IMR-90 (cell line): Measurements from ENCODE around the gene MINDY3. TPM values are rescaled to one million over a fixed set of nuclear protein-coding genes. Genes with fewer than 3 reads are reported as not detected.

Source experiments
- ATAC-seq: fragments of 200-7000 bp; cut with Tn5 transposase; 2 replicates; pipeline ENCODE4 v1.9.1; 2020; ENCODE audit warnings: low read depth, mild to moderate bottlenecking, moderate library complexity
- BruUV-seq: library from RNA; stranded (reverse); fragments of 400-500 nt; replicated peaks from 2 replicates; lab custom pipeline; 2021; lab: Mats Ljungman, UMichigan
- CTCF ChIA-PET: fragments of 300-600 bp; formaldehyde crosslinking; extraction: SDS; loops from one replicate; lab custom pipeline; 2021; ENCODE audit warnings: antibody characterized with exemption; lab: Yijun Ruan, JAX
- POLR2A ChIA-PET: fragments of 300-600 bp; sonication (Branson Sonifier 250); formaldehyde crosslinking; loops from one replicate; lab custom pipeline; 2022; ENCODE audit warnings: antibody characterized with exemption; ENCODE audit not compliant: unreplicated experiment; lab: Charles Lee
- DNase-seq: peaks from one replicate; pipeline ENCODE4 v3.0.0; 2013
- H2AFZ ChIP-seq: replicated peaks from 2 replicates; pipeline ENCODE3; 2013; ENCODE audit warnings: low read length, mild to moderate bottlenecking; ENCODE audit not compliant: poor library complexity
- H2AK5ac ChIP-seq: 2 replicates; pipeline ENCODE4 v1.6.1; 2013; ENCODE audit warnings: low read depth, low read length, inconsistent platforms
- H2AK9ac ChIP-seq: replicated peaks from 2 replicates; pipeline ENCODE3; 2013; ENCODE audit warnings: mild to moderate bottlenecking, low read depth, low read length, moderate library complexity; ENCODE audit not compliant: poor library complexity
- H2BK120ac ChIP-seq: 2 replicates; pipeline ENCODE4 v1.6.1; 2013; ENCODE audit warnings: low read depth, low read length, inconsistent platforms
- H2BK15ac ChIP-seq: 3 replicates; pipeline ENCODE4 v1.6.1; 2013; ENCODE audit warnings: low read depth, low read length, inconsistent platforms
- H2BK20ac ChIP-seq: 2 replicates; pipeline ENCODE4 v1.6.1; 2013; ENCODE audit warnings: low read depth, mild to moderate bottlenecking, inconsistent platforms, low read length, moderate library complexity
- H2BK5ac ChIP-seq: 2 replicates; pipeline ENCODE4 v1.6.1; 2013; ENCODE audit warnings: mild to moderate bottlenecking, low read depth, low read length, inconsistent platforms; ENCODE audit not compliant: poor library complexity, severe bottlenecking
- H3K14ac ChIP-seq: replicated peaks from 2 replicates; pipeline ENCODE4 v1.6.1; 2013; ENCODE audit warnings: low read depth, low read length, inconsistent platforms
- H3K18ac ChIP-seq: 2 replicates; pipeline ENCODE4 v1.6.1; 2013; ENCODE audit warnings: low read depth, low read length, control low read depth
- H3K23ac ChIP-seq: 2 replicates; pipeline ENCODE4 v1.6.1; 2013; ENCODE audit warnings: low read depth, low read length, inconsistent platforms
- H3K27ac ChIP-seq: 2 replicates; pipeline ENCODE4 v1.5.1; 2013; ENCODE audit warnings: mild to moderate bottlenecking, control low read depth, low read length; ENCODE audit not compliant: insufficient read depth
- H3K27me3 ChIP-seq: 2 replicates; pipeline ENCODE4 v1.6.1; 2013; ENCODE audit warnings: low read length; ENCODE audit not compliant: control insufficient read depth, insufficient read depth
- H3K36me3 ChIP-seq: 2 replicates; pipeline ENCODE4 v1.6.1; 2013; ENCODE audit warnings: low read length, mixed read lengths; ENCODE audit not compliant: control insufficient read depth, insufficient read depth
- H3K4ac ChIP-seq: 2 replicates; pipeline ENCODE4 v1.6.1; 2013; ENCODE audit warnings: low read depth, low read length, inconsistent platforms
- H3K4me1 ChIP-seq: 2 replicates; pipeline ENCODE4 v1.6.1; 2013; ENCODE audit warnings: low read length, mixed read lengths; ENCODE audit not compliant: control insufficient read depth, insufficient read depth
- H3K4me2 ChIP-seq: 2 replicates; pipeline ENCODE4 v1.6.1; 2013; ENCODE audit warnings: low read depth, mild to moderate bottlenecking, control low read depth, low read length, moderate library complexity
- H3K4me3 ChIP-seq: 2 replicates; pipeline ENCODE4 v1.5.1; 2013; ENCODE audit warnings: low read depth, mild to moderate bottlenecking, control low read depth, low read length, moderate library complexity; ENCODE audit not compliant: insufficient read depth
- H3K56ac ChIP-seq: 2 replicates; pipeline ENCODE4 v1.6.1; 2013; ENCODE audit warnings: low read length, inconsistent platforms; ENCODE audit not compliant: insufficient read depth; ENCODE audit errors: extremely low read depth
- H3K79me1 ChIP-seq, 2 experiments: 2 replicates each; pipeline ENCODE4 v1.6.1; 2013; ENCODE audit warnings: low read length in 2 of 2, inconsistent platforms in 1 of 2, low read depth in 1 of 2
- H3K9ac ChIP-seq: 2 replicates; pipeline ENCODE4 v1.6.1; 2013; ENCODE audit warnings: low read depth, low read length, control low read depth
- H3K9me1 ChIP-seq: 2 replicates; pipeline ENCODE4 v1.6.1; 2013; ENCODE audit warnings: low read length, inconsistent platforms; ENCODE audit not compliant: insufficient read depth
- H3K9me3 ChIP-seq: 2 replicates; pipeline ENCODE4 v1.6.1; 2013; ENCODE audit warnings: low read length; ENCODE audit not compliant: control insufficient read depth, insufficient read depth
- H4K20me1 ChIP-seq: 2 replicates; pipeline ENCODE4 v1.6.1; 2013; ENCODE audit warnings: low read length, inconsistent platforms; ENCODE audit not compliant: insufficient read depth
- H4K5ac ChIP-seq: 2 replicates; pipeline ENCODE4 v1.6.1; 2013; ENCODE audit warnings: mild to moderate bottlenecking, low read depth, low read length, control low read depth
- H4K8ac ChIP-seq, 2 experiments: 2 replicates each; pipeline ENCODE4 v1.6.1; 2013; ENCODE audit warnings: low read depth in 2 of 2, low read length in 2 of 2, control low read depth in 1 of 2, inconsistent platforms in 1 of 2
- H4K91ac ChIP-seq: 2 replicates; pipeline ENCODE4 v1.6.1; 2013; ENCODE audit warnings: low read depth, low read length, inconsistent platforms; ENCODE audit not compliant: insufficient read depth
- BHLHE40 ChIP-seq: fragments of 150-350 bp; IDR thresholded peaks from 2 replicates; pipeline ENCODE4 v1.6.1; 2016; ENCODE audit warnings: mild to moderate bottlenecking, low read depth, low read length
- MAFK ChIP-seq: IDR thresholded peaks from 2 replicates; pipeline ENCODE4 v1.6.1; 2012; ENCODE audit warnings: low read depth, low read length, improper control_type of control experiment
- POLR2A ChIP-seq: IDR thresholded peaks from 2 replicates; pipeline ENCODE4 v1.6.1; 2012; ENCODE audit warnings: mild to moderate bottlenecking, low read depth, low read length
- RCOR1 ChIP-seq: IDR thresholded peaks from 2 replicates; pipeline ENCODE4 v1.6.1; 2012; ENCODE audit warnings: mild to moderate bottlenecking, low read length, improper control_type of control experiment; ENCODE audit not compliant: insufficient replicate concordance
- SMC3 ChIP-seq: fragments of 150-350 bp; IDR thresholded peaks from 2 replicates; pipeline ENCODE4 v1.6.1; 2016; ENCODE audit warnings: low read depth, mild to moderate bottlenecking, antibody characterized with exemption, low read length, moderate library complexity
- WGBS, 2 experiments: methylation state at CpG; one replicate each; pipeline versions ENCODE4 v1.1.5 to v1.1.7; 2013; ENCODE audit warnings: missing lambda C conversion rate in 2 of 2; ENCODE audit not compliant: insufficient read length in 1 of 2; ENCODE audit errors: extremely low coverage in 2 of 2; 5-methylcytosine and 5-hydroxymethylcytosine counted together
- dilution Hi-C: fragments of 300-500 bp; cut with HindIII; formaldehyde crosslinking; loops from one replicate; pipeline ENCODE4 v1.14.3; 2018; ENCODE audit warnings: low sequenced_read_pairs; ENCODE audit not compliant: unreplicated experiment
- in situ Hi-C: fragments of 300-500 bp; cut with MboI; formaldehyde crosslinking; loops from 3 replicates; pipeline ENCODE4 v1.14.3; 2019; ENCODE audit warnings: low sequenced_read_pairs, inconsistent platforms, mixed read lengths
- intact Hi-C: fragments of 100-400 bp; cut with micrococcal nuclease; formaldehyde crosslinking; loops from 2 replicates; pipeline ENCODE4 v1.10.0; 2022
- polyA plus RNA-seq, 3 experiments: library from polyadenylated mRNA; depleted of rRNA; stranded (reverse); fragments of >200 nt; gene quantifications; 2 replicates each; pipeline ENCODE4 v1.2.3, GENCODE V29; 2012; ENCODE audit warnings: low replicate concordance in 1 of 3
- total RNA-seq: library from RNA; depleted of rRNA; stranded (reverse); fragments of >200 nt; gene quantifications from 2 replicates; pipeline ENCODE4 v1.2.3, GENCODE V29; 2012
- TF ChIP-seq, protein P1 (sequence below): fragments of 150-350 bp; IDR thresholded peaks from 2 replicates; pipeline ENCODE4 v1.6.1; 2017; ENCODE audit warnings: mild to moderate bottlenecking, antibody characterized with exemption, low read length, low read depth

MINDY3 gene
- total and polyA plus RNA-seq, 2 of the 4 experiments (the other 2 are of a cell fraction): 13.9 to 14.5 TPM

DNA sequence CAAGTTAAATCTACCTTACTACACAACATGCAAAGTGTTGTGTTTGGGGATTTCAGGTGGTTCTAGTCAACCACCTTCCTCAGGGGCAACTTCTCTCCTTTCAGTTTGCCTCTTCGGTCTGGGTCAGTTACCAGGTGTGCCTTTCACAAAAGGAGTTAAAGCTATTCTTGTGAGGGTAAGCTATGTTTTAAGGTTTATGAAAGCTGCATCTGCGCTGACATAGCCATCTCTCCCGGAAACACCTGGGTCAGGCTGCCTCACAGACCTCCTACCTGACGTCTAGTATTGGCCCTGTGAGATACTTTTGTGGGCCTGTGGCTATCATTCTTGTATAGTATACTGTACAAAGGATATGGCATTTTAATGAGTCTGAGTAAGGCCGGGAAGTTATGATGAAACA, 72.9 kb downstream of the MINDY3 start:
- ChIA-PET CTCF (no interaction called here), POLR2A (no interaction called here)
- no peak overlapping the region for H3K18ac ChIP-seq
- no peak overlapping the region for H4K91ac ChIP-seq
- no peak overlapping the region for H2BK5ac ChIP-seq
- H3K36me3 ChIP-seq: peaks cover 12% of the 10 kb centered on the region
- TF ChIP-seq RCOR1: no peak
- TF ChIP-seq MAFK: no peak
- no peak for TF ChIP-seq BHLHE40
- TF ChIP-seq SMC3: no peak
- TF ChIP-seq, protein P1, sequence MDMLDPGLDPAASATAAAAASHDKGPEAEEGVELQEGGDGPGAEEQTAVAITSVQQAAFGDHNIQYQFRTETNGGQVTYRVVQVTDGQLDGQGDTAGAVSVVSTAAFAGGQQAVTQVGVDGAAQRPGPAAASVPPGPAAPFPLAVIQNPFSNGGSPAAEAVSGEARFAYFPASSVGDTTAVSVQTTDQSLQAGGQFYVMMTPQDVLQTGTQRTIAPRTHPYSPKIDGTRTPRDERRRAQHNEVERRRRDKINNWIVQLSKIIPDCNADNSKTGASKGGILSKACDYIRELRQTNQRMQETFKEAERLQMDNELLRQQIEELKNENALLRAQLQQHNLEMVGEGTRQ: no peak
- TF ChIP-seq POLR2A: no peak
- H2AK5ac ChIP-seq: no peak overlapping the region
- H3K23ac ChIP-seq: no peak overlapping the region
- H3K56ac ChIP-seq: no peak overlapping the region
- no peak overlapping the region for H2AK9ac ChIP-seq
- in situ Hi-C loops (no loop called here), intact Hi-C loops (no loop called here), dilution Hi-C loops (no loop called here)
- H3K14ac ChIP-seq: no peak overlapping the region
- H3K27me3 ChIP-seq: no peaks in the 10 kb centered on the region
- BruUV-seq: no TSS peak
- no peak overlapping the region for H2BK120ac ChIP-seq
- no peak overlapping the region for H3K27ac ChIP-seq
- H3K4ac ChIP-seq: no peak overlapping the region
- DNase-seq: no peak
- no peak overlapping the region for H3K4me2 ChIP-seq
- H3K9me1 ChIP-seq: peaks cover 2% of the 10 kb centered on the region
- H3K79me1 ChIP-seq: peaks cover 2 to 5% of the 10 kb centered on the region in 2 experiments; a peak in 1 of 4 replicates
- WGBS, 2 experiments: no CpG with 5 or more reads among the region's 5 CpGs
- no peak overlapping the region; the same call in 1 of the 2 replicates for H4K5ac ChIP-seq
- no peaks in the 10 kb centered on the region for H3K9me3 ChIP-seq
- H3K4me1 ChIP-seq: peaks cover 11% of the 10 kb centered on the region
- H4K20me1 ChIP-seq: no peaks in the 10 kb centered on the region
- ATAC-seq: no peak
- H4K8ac ChIP-seq: no peak overlapping the region
- H2BK15ac ChIP-seq: no peak overlapping the region
- no peak overlapping the region for H2BK20ac ChIP-seq
- no peak overlapping the region for H3K4me3 ChIP-seq
- H3K9ac ChIP-seq: no peak overlapping the region
- H2AFZ ChIP-seq: no peak overlapping the region
